GM23338 (cell line): ENCODE measurements around the gene ELL2. TPM values are rescaled to one million over a fixed set of nuclear protein-coding genes. Genes with fewer than 3 reads are reported as not detected.

Experiments
- ATAC-seq: fragments of 200-7000 bp; cut with Tn5 transposase; 3 replicates; pipeline ENCODE4 v1.9.1; 2020
- DNase-seq: peaks from one replicate; pipeline ENCODE4 v3.0.0-alpha.2; 2015; ENCODE audit warnings: low spot score
- H2AFZ ChIP-seq: fragments of 200-600 bp; sonication (generic); 2 replicates; pipeline ENCODE4 v1.8.0; 2016; ENCODE audit warnings: antibody characterized with exemption, mild to moderate bottlenecking, moderate library complexity
- H3F3A ChIP-seq: fragments of 200-600 bp; sonication (generic); replicated peaks from 2 replicates; pipeline ENCODE4 v1.8.0; 2017; ENCODE audit warnings: antibody characterized with exemption, mixed run types, low read depth
- H3K27ac ChIP-seq: fragments of 200-600 bp; sonication (generic); 2 replicates; pipeline ENCODE4 v1.6.1; 2016; ENCODE audit warnings: low read depth
- H3K27me3 ChIP-seq: fragments of 200-600 bp; sonication (generic); 2 replicates; pipeline ENCODE4 v1.8.0; 2016; ENCODE audit warnings: mild to moderate bottlenecking, mixed run types, moderate library complexity; ENCODE audit not compliant: insufficient read depth
- H3K36me3 ChIP-seq: fragments of 200-600 bp; sonication (generic); 2 replicates; pipeline ENCODE4 v1.8.0; 2016; ENCODE audit warnings: mild to moderate bottlenecking; ENCODE audit not compliant: insufficient read depth
- H3K4me1 ChIP-seq: fragments of 200-600 bp; sonication (generic); 2 replicates; pipeline ENCODE4 v1.8.0; 2016; ENCODE audit warnings: mild to moderate bottlenecking, moderate library complexity; ENCODE audit not compliant: insufficient read depth
- H3K4me2 ChIP-seq: fragments of 200-600 bp; sonication (generic); 2 replicates; pipeline ENCODE4 v1.7.1; 2017; ENCODE audit warnings: mixed run types
- H3K4me3 ChIP-seq: fragments of 200-600 bp; sonication (generic); 2 replicates; pipeline ENCODE4 v1.6.1; 2016; ENCODE audit warnings: mixed run types
- H3K79me2 ChIP-seq: fragments of 200-600 bp; sonication (generic); replicated peaks from 2 replicates; pipeline ENCODE4 v1.8.0; 2017; ENCODE audit warnings: mild to moderate bottlenecking; ENCODE audit not compliant: insufficient read depth
- H3K9me2 ChIP-seq: fragments of 200-600 bp; sonication (generic); 2 replicates; pipeline ENCODE4 v1.8.0; 2017; ENCODE audit not compliant: insufficient read depth
- H4K20me1 ChIP-seq: fragments of 200-600 bp; sonication (generic); replicated peaks from 2 replicates; pipeline ENCODE4 v1.8.0; 2017; ENCODE audit warnings: mild to moderate bottlenecking; ENCODE audit not compliant: insufficient read depth
- H3K27ac Mint-ChIP-seq: 2 replicates; pipeline ENCODE4 v1.8.0; 2020; ENCODE audit warnings: inconsistent platforms, mild to moderate bottlenecking, moderate library complexity, mixed read lengths
- H3K27me3 Mint-ChIP-seq: 3 replicates; pipeline ENCODE4 v1.8.0; 2022; ENCODE audit warnings: low read depth, mild to moderate bottlenecking, moderate library complexity, mixed read lengths, inconsistent platforms; ENCODE audit not compliant: insufficient read depth, poor library complexity
- H3K36me3 Mint-ChIP-seq: 3 replicates; pipeline ENCODE4 v1.8.0; 2021; ENCODE audit warnings: low read depth, mild to moderate bottlenecking, inconsistent platforms, moderate library complexity, mixed read lengths
- H3K4me1 Mint-ChIP-seq: 3 replicates; pipeline ENCODE4 v1.8.0; 2020; ENCODE audit warnings: mild to moderate bottlenecking, inconsistent platforms, mixed read lengths
- H3K4me3 Mint-ChIP-seq: 3 replicates; pipeline ENCODE4 v1.8.0; 2021; ENCODE audit warnings: moderate library complexity, mild to moderate bottlenecking, inconsistent platforms, mixed read lengths
- H3K9me3 Mint-ChIP-seq: 3 replicates; pipeline ENCODE4 v1.8.0; 2020; ENCODE audit warnings: moderate library complexity, mild to moderate bottlenecking, inconsistent platforms, mixed read lengths
- EZH2 ChIP-seq: fragments of 200-600 bp; sonication (generic); IDR thresholded peaks from one replicate; pipeline ENCODE4 v1.8.0; 2017; ENCODE audit warnings: antibody characterized with exemption, mild to moderate bottlenecking, low read depth; ENCODE audit not compliant: unreplicated experiment
- JUNB ChIP-seq: IDR thresholded peaks from one replicate; pipeline ENCODE4 v1.6.1; 2016; ENCODE audit warnings: antibody characterized with exemption; ENCODE audit not compliant: unreplicated experiment
- POLR2AphosphoS5 ChIP-seq: IDR thresholded peaks from 2 replicates; pipeline ENCODE4 v1.6.1; 2016; ENCODE audit warnings: antibody characterized with exemption, low read depth
- STAT1 ChIP-seq: IDR thresholded peaks from one replicate; pipeline ENCODE4 v1.6.1; 2016; ENCODE audit warnings: antibody characterized with exemption; ENCODE audit not compliant: unreplicated experiment
- ZNF114 ChIP-seq: fragments of 250-450 bp; sonication (Bioruptor Pico); IDR thresholded peaks from 2 replicates; pipeline ENCODE4 v1.5.0; 2020; ENCODE audit warnings: mild to moderate bottlenecking, moderate library complexity
- polyA plus RNA-seq: library from polyadenylated mRNA; unstranded; fragments of >200 nt; fragmentation: Nextera tagmentation; extraction: Ambion mirVana; gene quantifications from 2 replicates; pipeline ENCODE4 v1.2.1, GENCODE V29; 2016
- total RNA-seq: library from RNA; depleted of rRNA; stranded (reverse); fragments of >200 nt; shearing (Covaris generic); gene quantifications from 2 replicates; pipeline ENCODE4 v1.2.3, GENCODE V29; 2014
- TF ChIP-seq, protein P1 (sequence below): fragments of 250-450 bp; sonication (Bioruptor Pico); IDR thresholded peaks from 2 replicates; pipeline ENCODE4 v1.5.0; 2020; ENCODE audit warnings: mild to moderate bottlenecking, moderate library complexity
- TF ChIP-seq, protein P2 (sequence below): IDR thresholded peaks from 2 replicates; pipeline ENCODE4 v1.6.1; 2016; ENCODE audit warnings: antibody characterized with exemption
- TF ChIP-seq, protein P3 (sequence below), 2 experiments: fragments of 200-600 bp in 1 of 2; sonication (generic) in 1 of 2; conservative IDR thresholded peaks; 2 replicates each; pipeline versions ENCODE4 v1.5.1 to v1.6.1; 2016 to 2017; ENCODE audit warnings: antibody characterized with exemption in 2 of 2, low read depth in 2 of 2, mild to moderate bottlenecking in 2 of 2, moderate library complexity in 1 of 2
- TF ChIP-seq, protein P4 (sequence below): IDR thresholded peaks from one replicate; pipeline ENCODE4 v1.6.1; 2018; ENCODE audit warnings: antibody characterized with exemption; ENCODE audit not compliant: unreplicated experiment

Gene ELL2
- total and polyA plus RNA-seq, 2 experiments from 2014 or later, result 7.4 to 32.6 TPM

DNA sequence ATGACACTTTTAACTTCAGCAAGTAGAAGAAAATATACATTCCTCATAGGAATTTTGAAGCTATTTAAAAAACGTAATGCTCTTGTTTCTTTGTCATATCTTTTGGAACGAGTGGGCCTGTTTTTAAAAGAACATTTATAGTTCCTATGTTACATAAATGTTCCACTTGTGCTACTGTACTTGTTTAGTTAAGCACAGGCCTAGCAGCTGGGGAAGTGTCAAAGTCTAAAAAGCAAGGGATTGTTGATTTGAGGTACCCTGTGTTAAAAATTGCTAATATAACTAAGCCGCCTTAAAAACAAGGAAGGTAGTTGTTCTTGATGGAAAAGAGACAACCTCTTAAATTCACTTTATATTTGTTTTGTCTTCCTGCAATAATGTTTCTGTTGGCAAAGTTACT, 27.2 kb upstream of the ELL2 start (continued):
- TF ChIP-seq, protein P1, sequence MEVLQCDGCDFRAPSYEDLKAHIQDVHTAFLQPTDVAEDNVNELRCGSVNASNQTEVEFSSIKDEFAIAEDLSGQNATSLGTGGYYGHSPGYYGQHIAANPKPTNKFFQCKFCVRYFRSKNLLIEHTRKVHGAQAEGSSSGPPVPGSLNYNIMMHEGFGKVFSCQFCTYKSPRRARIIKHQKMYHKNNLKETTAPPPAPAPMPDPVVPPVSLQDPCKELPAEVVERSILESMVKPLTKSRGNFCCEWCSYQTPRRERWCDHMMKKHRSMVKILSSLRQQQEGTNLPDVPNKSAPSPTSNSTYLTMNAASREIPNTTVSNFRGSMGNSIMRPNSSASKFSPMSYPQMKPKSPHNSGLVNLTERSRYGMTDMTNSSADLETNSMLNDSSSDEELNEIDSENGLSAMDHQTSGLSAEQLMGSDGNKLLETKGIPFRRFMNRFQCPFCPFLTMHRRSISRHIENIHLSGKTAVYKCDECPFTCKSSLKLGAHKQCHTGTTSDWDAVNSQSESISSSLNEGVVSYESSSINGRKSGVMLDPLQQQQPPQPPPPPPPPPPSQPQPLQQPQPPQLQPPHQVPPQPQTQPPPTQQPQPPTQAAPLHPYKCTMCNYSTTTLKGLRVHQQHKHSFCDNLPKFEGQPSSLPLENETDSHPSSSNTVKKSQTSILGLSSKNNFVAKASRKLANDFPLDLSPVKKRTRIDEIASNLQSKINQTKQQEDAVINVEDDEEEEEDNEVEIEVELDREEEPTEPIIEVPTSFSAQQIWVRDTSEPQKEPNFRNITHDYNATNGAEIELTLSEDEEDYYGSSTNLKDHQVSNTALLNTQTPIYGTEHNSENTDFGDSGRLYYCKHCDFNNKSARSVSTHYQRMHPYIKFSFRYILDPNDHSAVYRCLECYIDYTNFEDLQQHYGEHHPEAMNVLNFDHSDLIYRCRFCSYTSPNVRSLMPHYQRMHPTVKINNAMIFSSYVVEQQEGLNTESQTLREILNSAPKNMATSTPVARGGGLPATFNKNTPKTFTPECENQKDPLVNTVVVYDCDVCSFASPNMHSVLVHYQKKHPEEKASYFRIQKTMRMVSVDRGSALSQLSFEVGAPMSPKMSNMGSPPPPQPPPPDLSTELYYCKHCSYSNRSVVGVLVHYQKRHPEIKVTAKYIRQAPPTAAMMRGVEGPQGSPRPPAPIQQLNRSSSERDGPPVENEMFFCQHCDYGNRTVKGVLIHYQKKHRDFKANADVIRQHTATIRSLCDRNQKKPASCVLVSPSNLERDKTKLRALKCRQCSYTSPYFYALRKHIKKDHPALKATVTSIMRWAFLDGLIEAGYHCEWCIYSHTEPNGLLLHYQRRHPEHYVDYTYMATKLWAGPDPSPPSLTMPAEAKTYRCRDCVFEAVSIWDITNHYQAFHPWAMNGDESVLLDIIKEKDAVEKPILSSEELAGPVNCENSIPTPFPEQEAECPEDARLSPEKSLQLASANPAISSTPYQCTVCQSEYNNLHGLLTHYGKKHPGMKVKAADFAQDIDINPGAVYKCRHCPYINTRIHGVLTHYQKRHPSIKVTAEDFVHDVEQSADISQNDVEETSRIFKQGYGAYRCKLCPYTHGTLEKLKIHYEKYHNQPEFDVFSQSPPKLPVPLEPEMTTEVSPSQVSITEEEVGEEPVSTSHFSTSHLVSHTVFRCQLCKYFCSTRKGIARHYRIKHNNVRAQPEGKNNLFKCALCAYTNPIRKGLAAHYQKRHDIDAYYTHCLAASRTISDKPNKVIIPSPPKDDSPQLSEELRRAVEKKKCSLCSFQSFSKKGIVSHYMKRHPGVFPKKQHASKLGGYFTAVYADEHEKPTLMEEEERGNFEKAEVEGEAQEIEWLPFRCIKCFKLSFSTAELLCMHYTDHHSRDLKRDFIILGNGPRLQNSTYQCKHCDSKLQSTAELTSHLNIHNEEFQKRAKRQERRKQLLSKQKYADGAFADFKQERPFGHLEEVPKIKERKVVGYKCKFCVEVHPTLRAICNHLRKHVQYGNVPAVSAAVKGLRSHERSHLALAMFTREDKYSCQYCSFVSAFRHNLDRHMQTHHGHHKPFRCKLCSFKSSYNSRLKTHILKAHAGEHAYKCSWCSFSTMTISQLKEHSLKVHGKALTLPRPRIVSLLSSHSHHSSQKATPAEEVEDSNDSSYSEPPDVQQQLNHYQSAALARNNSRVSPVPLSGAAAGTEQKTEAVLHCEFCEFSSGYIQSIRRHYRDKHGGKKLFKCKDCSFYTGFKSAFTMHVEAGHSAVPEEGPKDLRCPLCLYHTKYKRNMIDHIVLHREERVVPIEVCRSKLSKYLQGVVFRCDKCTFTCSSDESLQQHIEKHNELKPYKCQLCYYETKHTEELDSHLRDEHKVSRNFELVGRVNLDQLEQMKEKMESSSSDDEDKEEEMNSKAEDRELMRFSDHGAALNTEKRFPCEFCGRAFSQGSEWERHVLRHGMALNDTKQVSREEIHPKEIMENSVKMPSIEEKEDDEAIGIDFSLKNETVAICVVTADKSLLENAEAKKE (CRISPR knock-in tag), result no peak
- TF ChIP-seq, protein P2, sequence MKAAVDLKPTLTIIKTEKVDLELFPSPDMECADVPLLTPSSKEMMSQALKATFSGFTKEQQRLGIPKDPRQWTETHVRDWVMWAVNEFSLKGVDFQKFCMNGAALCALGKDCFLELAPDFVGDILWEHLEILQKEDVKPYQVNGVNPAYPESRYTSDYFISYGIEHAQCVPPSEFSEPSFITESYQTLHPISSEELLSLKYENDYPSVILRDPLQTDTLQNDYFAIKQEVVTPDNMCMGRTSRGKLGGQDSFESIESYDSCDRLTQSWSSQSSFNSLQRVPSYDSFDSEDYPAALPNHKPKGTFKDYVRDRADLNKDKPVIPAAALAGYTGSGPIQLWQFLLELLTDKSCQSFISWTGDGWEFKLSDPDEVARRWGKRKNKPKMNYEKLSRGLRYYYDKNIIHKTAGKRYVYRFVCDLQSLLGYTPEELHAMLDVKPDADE, result no peak
- TF ChIP-seq ZNF114 (CRISPR knock-in tag) (no peak), POLR2AphosphoS5 (no peak), EZH2 (no peak)
- TF ChIP-seq, protein P3, sequence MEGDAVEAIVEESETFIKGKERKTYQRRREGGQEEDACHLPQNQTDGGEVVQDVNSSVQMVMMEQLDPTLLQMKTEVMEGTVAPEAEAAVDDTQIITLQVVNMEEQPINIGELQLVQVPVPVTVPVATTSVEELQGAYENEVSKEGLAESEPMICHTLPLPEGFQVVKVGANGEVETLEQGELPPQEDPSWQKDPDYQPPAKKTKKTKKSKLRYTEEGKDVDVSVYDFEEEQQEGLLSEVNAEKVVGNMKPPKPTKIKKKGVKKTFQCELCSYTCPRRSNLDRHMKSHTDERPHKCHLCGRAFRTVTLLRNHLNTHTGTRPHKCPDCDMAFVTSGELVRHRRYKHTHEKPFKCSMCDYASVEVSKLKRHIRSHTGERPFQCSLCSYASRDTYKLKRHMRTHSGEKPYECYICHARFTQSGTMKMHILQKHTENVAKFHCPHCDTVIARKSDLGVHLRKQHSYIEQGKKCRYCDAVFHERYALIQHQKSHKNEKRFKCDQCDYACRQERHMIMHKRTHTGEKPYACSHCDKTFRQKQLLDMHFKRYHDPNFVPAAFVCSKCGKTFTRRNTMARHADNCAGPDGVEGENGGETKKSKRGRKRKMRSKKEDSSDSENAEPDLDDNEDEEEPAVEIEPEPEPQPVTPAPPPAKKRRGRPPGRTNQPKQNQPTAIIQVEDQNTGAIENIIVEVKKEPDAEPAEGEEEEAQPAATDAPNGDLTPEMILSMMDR (conservative IDR thresholded peaks at IDR 0.05; ENCODE audit: low read depth in 2 of 2), result no peak

DNA sequence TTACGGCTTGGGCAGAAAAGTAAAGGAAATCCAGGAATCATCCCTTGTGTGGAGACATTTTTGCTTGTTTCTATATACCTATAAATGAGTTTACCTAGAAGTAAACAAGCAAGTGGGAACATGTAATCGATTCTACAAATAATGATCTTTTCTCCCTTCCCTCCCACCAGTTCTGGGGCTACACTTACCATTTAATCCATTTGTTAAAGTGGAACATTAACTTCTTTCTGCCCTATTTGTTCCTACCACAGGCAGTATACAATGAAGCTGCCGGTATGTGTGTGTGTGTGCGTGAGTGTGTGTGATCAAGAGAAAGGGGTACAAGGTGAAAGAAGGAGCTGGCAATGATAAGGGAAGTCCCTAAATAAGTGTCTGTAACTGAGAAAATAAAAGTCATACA, 26.4 kb upstream of the ELL2 start:
- Histone ChIP-seq H2AFZ (no peak overlapping the region), H3K27ac (no peak overlapping the region), H3K4me1 (no peaks in the 10 kb centered on the region), H3F3A (no peaks in the 10 kb centered on the region), H3K4me2 (no peak overlapping the region), H3K9me2 (no peaks in the 10 kb centered on the region), H4K20me1 (no peaks in the 10 kb centered on the region), H3K4me3 (no peak overlapping the region), H3K36me3 (no peaks in the 10 kb centered on the region), H3K79me2 (no peaks in the 10 kb centered on the region), H3K27me3 (no peaks in the 10 kb centered on the region)
- DNase-seq (peak; percentile 2), ATAC-seq (no peak)
- Mint-ChIP-seq H3K4me3 (no peak overlapping the region), H3K9me3 (no peaks in the 10 kb centered on the region), H3K27ac (no peak overlapping the region), H3K4me1 (peaks cover 2% of the 10 kb centered on the region; the same call in 1 of the 3 replicates), H3K27me3 (no peaks in the 10 kb centered on the region), H3K36me3 (no peaks in the 10 kb centered on the region)
- TF ChIP-seq STAT1 (no peak), ZNF114 (CRISPR knock-in tag) (no peak), JUNB (no peak), EZH2 (no peak)
- TF ChIP-seq, protein P3 (conservative IDR thresholded peaks at IDR 0.05; ENCODE audit: low read depth in 2 of 2), result no peak
- TF ChIP-seq, protein P4, sequence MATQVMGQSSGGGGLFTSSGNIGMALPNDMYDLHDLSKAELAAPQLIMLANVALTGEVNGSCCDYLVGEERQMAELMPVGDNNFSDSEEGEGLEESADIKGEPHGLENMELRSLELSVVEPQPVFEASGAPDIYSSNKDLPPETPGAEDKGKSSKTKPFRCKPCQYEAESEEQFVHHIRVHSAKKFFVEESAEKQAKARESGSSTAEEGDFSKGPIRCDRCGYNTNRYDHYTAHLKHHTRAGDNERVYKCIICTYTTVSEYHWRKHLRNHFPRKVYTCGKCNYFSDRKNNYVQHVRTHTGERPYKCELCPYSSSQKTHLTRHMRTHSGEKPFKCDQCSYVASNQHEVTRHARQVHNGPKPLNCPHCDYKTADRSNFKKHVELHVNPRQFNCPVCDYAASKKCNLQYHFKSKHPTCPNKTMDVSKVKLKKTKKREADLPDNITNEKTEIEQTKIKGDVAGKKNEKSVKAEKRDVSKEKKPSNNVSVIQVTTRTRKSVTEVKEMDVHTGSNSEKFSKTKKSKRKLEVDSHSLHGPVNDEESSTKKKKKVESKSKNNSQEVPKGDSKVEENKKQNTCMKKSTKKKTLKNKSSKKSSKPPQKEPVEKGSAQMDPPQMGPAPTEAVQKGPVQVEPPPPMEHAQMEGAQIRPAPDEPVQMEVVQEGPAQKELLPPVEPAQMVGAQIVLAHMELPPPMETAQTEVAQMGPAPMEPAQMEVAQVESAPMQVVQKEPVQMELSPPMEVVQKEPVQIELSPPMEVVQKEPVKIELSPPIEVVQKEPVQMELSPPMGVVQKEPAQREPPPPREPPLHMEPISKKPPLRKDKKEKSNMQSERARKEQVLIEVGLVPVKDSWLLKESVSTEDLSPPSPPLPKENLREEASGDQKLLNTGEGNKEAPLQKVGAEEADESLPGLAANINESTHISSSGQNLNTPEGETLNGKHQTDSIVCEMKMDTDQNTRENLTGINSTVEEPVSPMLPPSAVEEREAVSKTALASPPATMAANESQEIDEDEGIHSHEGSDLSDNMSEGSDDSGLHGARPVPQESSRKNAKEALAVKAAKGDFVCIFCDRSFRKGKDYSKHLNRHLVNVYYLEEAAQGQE, result no peak
